Measurements from ENCODE around the gene MGAT1. TPM values are rescaled to one million over a fixed set of nuclear protein-coding genes. Genes with fewer than 3 reads are reported as not detected.

MGAT1 gene
- total and polyA plus RNA-seq, 2 experiments from 2014 or later = 23.7 to 81.4 TPM

GRCh38 chr5:180820788-180821321 is 18.2 kb upstream of the MGAT1 start:
- Mint-ChIP-seq H3K9me3 (no peaks in the 10 kb centered on the region), H3K27me3 (ENCODE audit: insufficient read depth, low read depth, poor library complexity) (peaks cover 3% of the 10 kb centered on the region), H3K36me3 (ENCODE audit: low read depth) (no peaks in the 10 kb centered on the region), H3K4me1 (peaks cover 22% of the 10 kb centered on the region), H3K4me3 (no peak overlapping the region), H3K27ac (no peak overlapping the region)
- Histone ChIP-seq H3K79me2 (replicated peaks; ENCODE audit: insufficient read depth) (no peaks in the 10 kb centered on the region), H3K27ac (ENCODE audit: low read depth) (no peak overlapping the region), H3K4me3 (no peak overlapping the region), H2AFZ (no peak overlapping the region), H4K20me1 (replicated peaks; ENCODE audit: insufficient read depth) (no peaks in the 10 kb centered on the region), H3K4me1 (ENCODE audit: insufficient read depth) (peaks cover 15% of the 10 kb centered on the region; the same call in 1 of the 2 replicates), H3K36me3 (ENCODE audit: insufficient read depth) (no peaks in the 10 kb centered on the region), H3K27me3 (ENCODE audit: insufficient read depth) (no peaks in the 10 kb centered on the region), H3K9me2 (ENCODE audit: insufficient read depth) (no peaks in the 10 kb centered on the region), H3K4me2 (no peak overlapping the region), H3F3A (replicated peaks; ENCODE audit: low read depth) (peaks cover 7% of the 10 kb centered on the region; the same call in 1 of the 2 replicates)
- DNase-seq (ENCODE audit: low spot score) = no peak
- no peak for TF ChIP-seq EZH2 (IDR thresholded peaks at IDR 0.05; ENCODE audit: low read depth, unreplicated experiment)
- TF ChIP-seq NANOG (IDR thresholded peaks at IDR 0.05; ENCODE audit: borderline replicate concordance) = no peak
- TF ChIP-seq ZNF114 (CRISPR knock-in tag; IDR thresholded peaks at IDR 0.05) = no peak
- TF ChIP-seq ZNF462 (CRISPR knock-in tag; IDR thresholded peaks at IDR 0.05) = no peak
- no peak for TF ChIP-seq ZNF331 (CRISPR knock-in tag; IDR thresholded peaks at IDR 0.05; ENCODE audit: low read depth)
- TF ChIP-seq EZH2phosphoT487 (IDR thresholded peaks at IDR 0.05; ENCODE audit: unreplicated experiment) = no peak
- TF ChIP-seq CREB1 (CRISPR knock-in tag; IDR thresholded peaks at IDR 0.05; ENCODE audit: low read depth) = no peak
- TF ChIP-seq POLR2AphosphoS5 (IDR thresholded peaks at IDR 0.05; ENCODE audit: low read depth) = no peak
- no peak for TF ChIP-seq STAT1 (IDR thresholded peaks at IDR 0.05; ENCODE audit: unreplicated experiment)
- no peak for TF ChIP-seq CTCF (conservative IDR thresholded peaks at IDR 0.05; ENCODE audit: low read depth in 2 of 2)
- no peak for TF ChIP-seq REST (IDR thresholded peaks at IDR 0.05; ENCODE audit: unreplicated experiment)
- TF ChIP-seq JUNB (IDR thresholded peaks at IDR 0.05; ENCODE audit: unreplicated experiment) = no peak
- ATAC-seq = no peak
